Subcutaneous abdominal adipose tissue (tissue), 5 donors: Measurements from ENCODE around the gene TESK1.

Experiments
- H3K27ac ChIP-seq: one replicate; pipeline ENCODE4 v1.7.0; 2013; ENCODE audit warnings: low read depth, mild to moderate bottlenecking, inconsistent platforms, low read length, moderate library complexity
- H3K27me3 ChIP-seq, 5 donors: one replicate each; pipeline ENCODE4 v1.7.0; 2013; ENCODE audit warnings: low read length in 5 of 5, inconsistent platforms in 1 of 5; ENCODE audit not compliant: control insufficient read depth in 5 of 5, insufficient read depth in 4 of 5
- H3K36me3 ChIP-seq, 5 donors: one replicate each; pipeline ENCODE4 v1.7.0; 2013; ENCODE audit warnings: low read length in 5 of 5; ENCODE audit not compliant: control insufficient read depth in 5 of 5, insufficient read depth in 5 of 5
- H3K4me1 ChIP-seq, 5 donors: one replicate each; pipeline ENCODE4 v1.7.0; 2013; ENCODE audit warnings: low read length in 5 of 5, mild to moderate bottlenecking in 3 of 5, moderate library complexity in 1 of 5; ENCODE audit not compliant: control insufficient read depth in 5 of 5, insufficient read depth in 5 of 5
- H3K4me3 ChIP-seq, 5 donors: one replicate each; pipeline ENCODE4 v1.7.0; 2013; ENCODE audit warnings: low read length in 5 of 5, low read depth in 1 of 5
- H3K9ac ChIP-seq, 5 donors: one replicate each; pipeline ENCODE4 v1.7.0; 2013; ENCODE audit warnings: low read length in 5 of 5, mild to moderate bottlenecking in 4 of 5, moderate library complexity in 3 of 5
- H3K9me3 ChIP-seq, 5 donors: one replicate each; pipeline ENCODE4 v1.7.0; 2013; ENCODE audit warnings: low read length in 5 of 5; ENCODE audit not compliant: control insufficient read depth in 5 of 5
- donor health status: healthy.
- donor health status: healthy.
- donor health status: healthy.
- donor health status: healthy.
- donor health status: healthy.

The TESK1 gene

GRCh38 chr9:35562895-35563780 lies 41.9 kb upstream of the TESK1 start:
- peak overlapping the region; percentile 71 for H3K27ac ChIP-seq
- H3K36me3 ChIP-seq, result peaks cover 0 to 40% (median 34%) of the 10 kb centered on the region in 5 donors
- peak overlapping the region in 3 of 5 donors; percentile 60 to 68 (median 64) for H3K9ac ChIP-seq
- H3K4me1 ChIP-seq, result peaks cover 4 to 56% (median 43%) of the 10 kb centered on the region in 5 donors
- no peaks in the 10 kb centered on the region for H3K9me3 ChIP-seq
- H3K4me3 ChIP-seq, result peak overlapping the region in 4 of 5 donors; percentile 24 to 62 (median 60)
- H3K27me3 ChIP-seq, result no peaks in the 10 kb centered on the region

- Histone ChIP-seq H3K27me3 (no peaks in the 10 kb centered on the region), H3K4me1 (peaks cover 4 to 56% (median 43%) of the 10 kb centered on the region in 5 donors), H3K27ac (peak overlapping the region; percentile 71), H3K9me3 (no peaks in the 10 kb centered on the region), H3K9ac (peak overlapping the region in 3 of 5 donors; percentile 60 to 68 (median 64)), H3K36me3 (peaks cover 0 to 34% (median 27%) of the 10 kb centered on the region in 5 donors), H3K4me3 (peak overlapping the region in 4 of 5 donors; percentile 55 to 62 (median 60))
Measured at GRCh38 chr9:35563791-35564197, 41.3 kb upstream of the TESK1 start.

- no peaks in the 10 kb centered on the region for H3K27me3 ChIP-seq
- H3K9me3 ChIP-seq, result no peaks in the 10 kb centered on the region
- peaks cover 5 to 56% (median 47%) of the 10 kb centered on the region in 5 donors for H3K4me1 ChIP-seq
- no peak overlapping the region for H3K4me3 ChIP-seq
- H3K36me3 ChIP-seq, result peaks cover 0 to 26% (median 22%) of the 10 kb centered on the region in 5 donors
- H3K27ac ChIP-seq, result peak overlapping the region; percentile 71
- H3K9ac ChIP-seq, result no peak overlapping the region
Measured at GRCh38 chr9:35564658-35565061, 40.4 kb upstream of the TESK1 start.

GRCh38 chr9:35566417-35566816 lies 38.6 kb upstream of the TESK1 start:
- Histone ChIP-seq H3K27me3 (no peaks in the 10 kb centered on the region), H3K4me1 (peaks cover 5 to 38% (median 37%) of the 10 kb centered on the region in 5 donors), H3K36me3 (peaks cover 0 to 8% (median 7%) of the 10 kb centered on the region in 5 donors), H3K9me3 (no peaks in the 10 kb centered on the region), H3K9ac (no peak overlapping the region), H3K27ac (no peak overlapping the region), H3K4me3 (no peak overlapping the region)

- Histone ChIP-seq H3K9ac (no peak overlapping the region), H3K4me1 (peaks cover 5 to 31% (median 22%) of the 10 kb centered on the region in 5 donors), H3K9me3 (no peaks in the 10 kb centered on the region), H3K27ac (no peak overlapping the region), H3K36me3 (no peaks in the 10 kb centered on the region), H3K27me3 (no peaks in the 10 kb centered on the region), H3K4me3 (no peak overlapping the region)
Measured at GRCh38 chr9:35568196-35568595, 36.9 kb upstream of the TESK1 start.

GRCh38 chr9:35569206-35569605 lies 35.9 kb upstream of the TESK1 start:
- Histone ChIP-seq H3K9ac (no peak overlapping the region), H3K36me3 (no peaks in the 10 kb centered on the region), H3K27ac (no peak overlapping the region), H3K27me3 (no peaks in the 10 kb centered on the region), H3K4me3 (no peak overlapping the region), H3K4me1 (peaks cover 5 to 20% (median 12%) of the 10 kb centered on the region in 5 donors), H3K9me3 (no peaks in the 10 kb centered on the region)

GRCh38 chr9:35570709-35571504 lies 34.2 kb upstream of the TESK1 start:
- Histone ChIP-seq H3K9me3 (no peaks in the 10 kb centered on the region), H3K4me1 (peaks cover 0 to 9% (median 3%) of the 10 kb centered on the region in 5 donors), H3K27ac (no peak overlapping the region), H3K9ac (peak overlapping the region in 1 of 5 donors; percentile 10), H3K27me3 (no peaks in the 10 kb centered on the region), H3K36me3 (no peaks in the 10 kb centered on the region), H3K4me3 (no peak overlapping the region)

- Histone ChIP-seq H3K27me3 (no peaks in the 10 kb centered on the region), H3K4me3 (no peak overlapping the region), H3K36me3 (no peaks in the 10 kb centered on the region), H3K9me3 (peaks cover 0 to 5% (median 0%) of the 10 kb centered on the region in 5 donors), H3K9ac (no peak overlapping the region), H3K4me1 (peaks cover 0 to 8% (median 0%) of the 10 kb centered on the region in 5 donors), H3K27ac (no peak overlapping the region)
Measured at GRCh38 chr9:35574578-35575122, 30.4 kb upstream of the TESK1 start.

GRCh38 chr9:35575478-35575877 lies 29.6 kb upstream of the TESK1 start:
- Histone ChIP-seq H3K9ac (no peak overlapping the region), H3K27me3 (no peaks in the 10 kb centered on the region), H3K4me1 (peaks cover 0 to 7% (median 0%) of the 10 kb centered on the region in 5 donors), H3K4me3 (no peak overlapping the region), H3K36me3 (no peaks in the 10 kb centered on the region), H3K9me3 (peaks cover 0 to 13% (median 3%) of the 10 kb centered on the region in 5 donors), H3K27ac (no peak overlapping the region)
